ENCODE data around the gene KHDC4.
A peak's percentile ranks its signal among the peaks of the same experiment; 100 is the strongest.

Gene KHDC4

GRCh38 chr1:155934097-155934935 lies at the start of gene KHDC4:
KHDC4 (minus strand) TSS chr1:155934413; CDS start chr1:155934373, 40 bp downstream.
- peak; percentile 100 for DNase-seq (ENCODE audit: low spot score)

- DNase-seq (ENCODE audit: low spot score) = peak; percentile 95
Observed at GRCh38 chr1:155983191-155984024, 49.2 kb upstream of the KHDC4 start.

DNA sequence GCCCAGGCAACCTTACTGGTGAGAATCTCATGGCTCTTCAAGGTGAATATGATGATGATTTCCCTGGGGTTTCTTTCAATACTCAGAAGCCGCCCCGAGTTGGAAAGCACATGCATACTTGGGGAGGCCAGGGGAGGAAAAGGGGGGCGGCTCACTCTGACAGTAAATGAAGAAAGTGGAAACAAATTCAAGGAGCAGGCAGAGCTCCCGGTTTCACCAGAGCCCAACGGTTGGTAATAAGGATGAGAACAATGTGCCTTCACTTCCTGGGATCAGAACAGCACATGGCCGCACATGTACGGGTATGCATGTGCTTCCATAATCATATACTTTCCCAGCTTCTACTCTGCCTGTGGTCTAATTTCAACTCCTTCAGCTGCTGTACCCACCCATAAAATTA lies 47.9 kb upstream of the KHDC4 start:
- DNase-seq (ENCODE audit: low spot score) = no peak

GRCh38 chr1:155981266-155982088 lies 47.3 kb upstream of the KHDC4 start:
- DNase-seq (ENCODE audit: low spot score) = peak; percentile 92

GRCh38 chr1:155979597-155980343 lies 45.6 kb upstream of the KHDC4 start:
- DNase-seq (ENCODE audit: low spot score) = peak; percentile 88

GRCh38 chr1:155978973-155979429 lies 44.8 kb upstream of the KHDC4 start:
- DNase-seq (ENCODE audit: low spot score) = peak; percentile 76

GRCh38 chr1:155978325-155978972 lies 44.2 kb upstream of the KHDC4 start, which contains the start of gene ARHGEF2:
ARHGEF2 (minus strand) TSS chr1:155978547; CDS start chr1:155978427, 120 bp downstream.
- peak; percentile 97 for DNase-seq (ENCODE audit: low spot score)

- peak; percentile 46 for DNase-seq (ENCODE audit: low spot score)
Observed at GRCh38 chr1:155977690-155978324, 43.6 kb upstream of the KHDC4 start.

- DNase-seq (ENCODE audit: low spot score) = peak; percentile 53
Observed at GRCh38 chr1:155976913-155977689, 42.9 kb upstream of the KHDC4 start.

DNA sequence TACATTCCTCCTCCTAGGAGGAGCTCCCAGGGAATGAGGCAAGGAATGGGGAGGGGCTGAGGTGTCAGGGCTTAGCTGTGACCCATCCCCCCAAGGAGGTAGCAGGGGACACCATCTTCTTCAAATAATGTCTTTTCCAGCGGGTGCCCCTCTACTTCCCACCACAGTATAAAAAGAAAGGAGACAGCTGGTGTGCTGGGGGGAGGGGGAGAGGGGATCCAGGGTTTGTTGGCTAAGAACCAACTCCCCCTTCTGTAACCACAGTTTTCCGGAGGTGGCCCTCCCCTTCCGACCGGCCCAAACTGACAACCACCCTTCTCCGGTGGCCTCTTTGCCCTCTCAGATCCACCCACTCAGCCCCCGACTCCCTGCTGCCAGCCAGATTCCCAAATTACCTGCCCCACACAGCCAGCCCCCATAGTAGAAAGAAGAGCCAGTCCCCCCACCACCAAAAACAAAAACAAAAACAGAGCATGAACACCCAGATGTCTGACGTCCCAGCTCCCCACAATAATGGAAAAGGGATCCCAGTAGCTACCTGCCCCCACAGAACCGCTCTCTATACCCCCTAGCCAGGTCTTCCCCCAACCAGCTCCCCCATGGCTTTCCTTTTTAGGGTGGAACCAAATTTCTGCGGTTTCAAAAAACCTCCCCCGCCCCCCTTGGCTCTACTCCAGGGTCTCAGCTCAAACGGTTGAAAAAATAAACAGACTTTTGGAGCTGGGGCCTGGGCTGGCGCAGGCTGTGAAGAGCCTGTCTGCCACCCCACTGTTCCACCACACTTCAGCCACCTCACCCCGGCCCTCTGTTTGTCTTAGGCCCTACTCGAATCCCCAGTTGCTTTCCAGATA lies 42.1 kb upstream of the KHDC4 start:
- DNase-seq (ENCODE audit: low spot score) = peak; percentile 78

GRCh38 chr1:155975375-155976061 lies 41.3 kb upstream of the KHDC4 start:
- peak; percentile 41 for DNase-seq (ENCODE audit: low spot score)

- no peak for DNase-seq (ENCODE audit: low spot score)
Observed at GRCh38 chr1:155974208-155975115, 40.2 kb upstream of the KHDC4 start.

- no peak for DNase-seq (ENCODE audit: low spot score)
Observed at GRCh38 chr1:155973723-155974122, 39.5 kb upstream of the KHDC4 start.

DNA sequence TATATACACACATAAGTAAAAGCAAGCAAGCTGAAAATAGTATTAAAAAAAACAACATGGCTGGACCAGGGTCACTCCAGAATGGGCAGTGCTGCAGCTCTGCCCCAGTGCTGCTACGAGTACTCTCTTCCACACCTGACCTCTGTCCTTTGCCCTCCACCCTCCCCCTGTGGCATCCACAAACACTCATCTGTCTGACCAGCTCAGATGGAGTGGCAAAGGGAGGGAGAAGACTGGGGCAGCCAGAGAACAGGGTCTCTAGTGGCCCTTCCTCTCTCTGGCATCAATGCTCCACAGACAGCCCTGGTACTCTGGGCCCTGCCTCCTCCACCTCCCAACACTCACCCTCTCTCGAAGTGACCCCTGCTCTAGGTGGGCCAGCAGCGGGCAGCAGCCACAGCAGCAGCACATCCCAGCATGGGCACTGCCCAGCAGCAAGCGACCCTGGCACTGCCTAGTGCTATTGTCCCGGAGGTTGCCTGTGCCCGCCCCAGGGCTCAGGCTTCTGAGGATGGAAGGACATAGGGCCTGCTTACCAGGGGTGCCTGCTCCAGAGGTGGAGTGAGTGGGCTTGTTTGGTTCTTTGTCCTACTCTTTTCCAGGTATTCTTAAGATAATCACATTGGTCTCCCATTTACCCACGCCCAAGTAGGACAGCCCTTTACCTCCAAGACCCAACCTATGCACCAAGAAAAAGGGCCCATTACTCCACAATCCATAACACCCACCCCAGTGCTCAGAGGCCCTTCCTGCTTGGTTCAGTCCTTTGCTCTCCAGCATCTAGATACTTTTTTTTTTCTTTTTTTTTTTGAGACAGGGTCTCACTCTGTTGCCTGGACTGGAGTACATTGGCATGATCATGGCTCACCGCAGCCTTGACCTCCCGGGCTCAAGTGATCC lies 37.9 kb upstream of the KHDC4 start:
- no peak for DNase-seq (ENCODE audit: low spot score)

DNA sequence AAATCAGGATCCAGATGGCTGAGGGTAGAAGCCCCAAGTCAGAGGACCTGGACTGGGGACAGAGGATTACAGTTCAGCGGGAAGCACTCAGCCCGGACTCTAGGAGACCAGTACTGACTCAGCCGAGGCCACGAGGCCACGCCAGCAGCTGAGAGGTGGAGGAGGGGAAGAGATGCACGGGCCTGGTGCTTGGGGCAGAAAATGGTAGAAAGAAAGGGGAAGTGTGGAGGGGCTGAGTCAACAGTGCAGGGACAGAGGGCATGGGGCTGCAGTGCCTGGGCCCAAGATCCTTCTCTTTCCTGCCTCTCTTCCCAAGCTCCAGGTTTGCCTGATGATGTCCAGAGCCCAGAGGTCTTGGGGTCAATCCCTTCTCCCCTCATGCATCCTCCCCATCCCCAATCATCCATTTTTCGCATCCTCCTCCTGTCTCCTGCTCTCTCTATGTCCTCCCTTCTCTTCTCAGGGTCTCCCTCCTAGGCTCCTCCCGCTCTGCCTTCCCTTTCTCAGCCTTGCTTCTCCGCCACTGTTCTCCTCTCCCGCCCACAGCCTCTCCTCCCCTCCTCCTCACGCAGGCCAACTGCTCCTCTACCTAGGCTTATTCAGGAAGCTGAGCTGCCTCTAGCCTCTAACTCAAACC lies 36.4 kb upstream of the KHDC4 start:
- DNase-seq (ENCODE audit: low spot score) = peak; percentile 66
